Measurements from ENCODE around the gene ZNF664. TPM values are rescaled to one million over a fixed set of nuclear protein-coding genes. Genes with fewer than 3 reads are reported as not detected.

The ZNF664 gene
- total and polyA plus RNA-seq, 9 of the 15 experiments (the other 6 are each of a cell fraction or from before 2014, with no cell fraction given), result 3.3 to 101 (median 63.6) TPM

GRCh38 chr12:123972457-123973401 lies at the start of gene ZNF664, which contains the start of gene CCDC92 (continued):
- TF ChIP-seq CREB3 (tag; conservative IDR thresholded peaks at IDR 0.05; ENCODE audit: low read depth), result no peak
- no peak for TF ChIP-seq PYGO2 (tag; IDR thresholded peaks at IDR 0.05)
- no peak for TF ChIP-seq ZC3H11A (IDR thresholded peaks at IDR 0.05; ENCODE audit: low read depth, low read length)
- no peak for TF ChIP-seq ZNF589 (CRISPR knock-in tag; IDR thresholded peaks at IDR 0.05; ENCODE audit: low read depth)
- TF ChIP-seq NFIC (IDR thresholded peaks at IDR 0.05), result no peak
- TF ChIP-seq FOSL1 (tag; conservative IDR thresholded peaks at IDR 0.05), result no peak; the same call in 1 of the 2 replicates
- TF ChIP-seq, protein P1, sequence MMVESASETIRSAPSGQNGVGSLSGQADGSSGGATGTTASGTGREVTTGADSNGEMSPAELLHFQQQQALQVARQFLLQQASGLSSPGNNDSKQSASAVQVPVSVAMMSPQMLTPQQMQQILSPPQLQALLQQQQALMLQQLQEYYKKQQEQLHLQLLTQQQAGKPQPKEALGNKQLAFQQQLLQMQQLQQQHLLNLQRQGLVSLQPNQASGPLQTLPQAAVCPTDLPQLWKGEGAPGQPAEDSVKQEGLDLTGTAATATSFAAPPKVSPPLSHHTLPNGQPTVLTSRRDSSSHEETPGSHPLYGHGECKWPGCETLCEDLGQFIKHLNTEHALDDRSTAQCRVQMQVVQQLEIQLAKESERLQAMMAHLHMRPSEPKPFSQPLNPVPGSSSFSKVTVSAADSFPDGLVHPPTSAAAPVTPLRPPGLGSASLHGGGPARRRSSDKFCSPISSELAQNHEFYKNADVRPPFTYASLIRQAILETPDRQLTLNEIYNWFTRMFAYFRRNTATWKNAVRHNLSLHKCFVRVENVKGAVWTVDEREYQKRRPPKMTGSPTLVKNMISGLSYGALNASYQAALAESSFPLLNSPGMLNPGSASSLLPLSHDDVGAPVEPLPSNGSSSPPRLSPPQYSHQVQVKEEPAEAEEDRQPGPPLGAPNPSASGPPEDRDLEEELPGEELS (CRISPR knock-in tag; IDR thresholded peaks at IDR 0.05; ENCODE audit: borderline replicate concordance), result no peak
- no peak for TF ChIP-seq PKNOX1 (IDR thresholded peaks at IDR 0.05)
- no peak for TF ChIP-seq TCF3 (CRISPR knock-in tag; IDR thresholded peaks at IDR 0.05)
- no peak for TF ChIP-seq HSF4 (CRISPR knock-in tag; IDR thresholded peaks at IDR 0.05; ENCODE audit: borderline replicate concordance)
